ENCODE measurements around the gene NPAT. TPM values are rescaled to one million over a fixed set of nuclear protein-coding genes. Genes with fewer than 3 reads are reported as not detected.

NPAT gene
- total and polyA plus RNA-seq, 9 of the 15 experiments (the other 6 are each of a cell fraction or from before 2014, with no cell fraction given), result 8.8 to 30.0 (median 22.1) TPM

DNA sequence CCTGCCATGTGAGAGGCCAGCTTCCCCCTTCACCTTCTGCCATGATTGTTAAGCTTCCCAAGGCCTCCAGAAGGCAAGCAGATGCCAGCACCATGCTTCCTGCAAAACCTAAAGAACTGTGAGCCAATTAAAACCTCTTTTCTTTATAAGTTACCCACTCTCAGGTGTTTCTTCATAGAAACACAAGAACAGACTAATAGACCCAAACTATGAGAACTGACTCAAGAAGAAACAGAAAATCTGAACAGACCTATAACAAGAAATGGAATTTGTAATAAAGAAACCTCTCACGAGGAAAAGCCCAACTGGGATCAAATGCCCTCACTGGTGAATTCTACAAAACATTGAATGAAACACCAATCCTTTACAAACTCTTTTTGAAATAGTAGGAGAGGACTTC, 12.0 kb downstream of the NPAT start:
- H3K79me2 ChIP-seq (ENCODE audit: control insufficient read depth, insufficient read depth, low read length), result peaks cover 91% of the 10 kb centered on the region
- DNase-seq (ENCODE audit: extremely low read depth in 1 of 4, low spot score in 3 of 4) (no peak), ATAC-seq (no peak), FAIRE-seq (no peak)
- peaks cover 0 to 5% of the 10 kb centered on the region in 2 experiments; a peak in 1 of 5 replicates for H3K4me1 ChIP-seq (replicated peaks in 1 of 2; ENCODE audit: control insufficient read depth in 2 of 2, insufficient read depth in 2 of 2, low read length in 2 of 2)
- H3K9ac ChIP-seq (ENCODE audit: insufficient read depth in 1 of 2, low read depth in 2 of 2, low read length in 2 of 2), result no peak overlapping the region
- intact Hi-C loops (cut with micrococcal nuclease) (no loop called here), in situ Hi-C loops (cut with MboI) (no loop called here)
- peaks cover 80% of the 10 kb centered on the region for H3K36me3 ChIP-seq (ENCODE audit: control insufficient read depth, insufficient read depth, low read length)
- no peak overlapping the region for H3K4me3 ChIP-seq
- no peak overlapping the region for H2AFZ ChIP-seq (ENCODE audit: low read depth, low read length)
- TF ChIP-seq KDM1A (IDR thresholded peaks at IDR 0.05) (no peak), KDM4B (IDR thresholded peaks at IDR 0.05; ENCODE audit: borderline replicate concordance in 2 of 2, low read depth in 1 of 2) (no peak), SMARCA4 (IDR thresholded peaks at IDR 0.05) (no peak), RAD51 (IDR thresholded peaks at IDR 0.05; ENCODE audit: borderline replicate concordance, low read depth) (no peak), ETV1 (tag; conservative IDR thresholded peaks at IDR 0.05; ENCODE audit: low read depth) (no peak), SP2 (IDR thresholded peaks at IDR 0.05; ENCODE audit: extremely low read depth, low read depth, low read length, poor library complexity, severe bottlenecking) (no peak), KDM2B (CRISPR knock-in tag; IDR thresholded peaks at IDR 0.05) (no peak)
- TF ChIP-seq, protein P1, sequence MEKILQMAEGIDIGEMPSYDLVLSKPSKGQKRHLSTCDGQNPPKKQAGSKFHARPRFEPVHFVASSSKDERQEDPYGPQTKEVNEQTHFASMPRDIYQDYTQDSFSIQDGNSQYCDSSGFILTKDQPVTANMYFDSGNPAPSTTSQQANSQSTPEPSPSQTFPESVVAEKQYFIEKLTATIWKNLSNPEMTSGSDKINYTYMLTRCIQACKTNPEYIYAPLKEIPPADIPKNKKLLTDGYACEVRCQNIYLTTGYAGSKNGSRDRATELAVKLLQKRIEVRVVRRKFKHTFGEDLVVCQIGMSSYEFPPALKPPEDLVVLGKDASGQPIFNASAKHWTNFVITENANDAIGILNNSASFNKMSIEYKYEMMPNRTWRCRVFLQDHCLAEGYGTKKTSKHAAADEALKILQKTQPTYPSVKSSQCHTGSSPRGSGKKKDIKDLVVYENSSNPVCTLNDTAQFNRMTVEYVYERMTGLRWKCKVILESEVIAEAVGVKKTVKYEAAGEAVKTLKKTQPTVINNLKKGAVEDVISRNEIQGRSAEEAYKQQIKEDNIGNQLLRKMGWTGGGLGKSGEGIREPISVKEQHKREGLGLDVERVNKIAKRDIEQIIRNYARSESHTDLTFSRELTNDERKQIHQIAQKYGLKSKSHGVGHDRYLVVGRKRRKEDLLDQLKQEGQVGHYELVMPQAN (IDR thresholded peaks at IDR 0.05; ENCODE audit: borderline replicate concordance), result no peak
- TF ChIP-seq, protein P2, sequence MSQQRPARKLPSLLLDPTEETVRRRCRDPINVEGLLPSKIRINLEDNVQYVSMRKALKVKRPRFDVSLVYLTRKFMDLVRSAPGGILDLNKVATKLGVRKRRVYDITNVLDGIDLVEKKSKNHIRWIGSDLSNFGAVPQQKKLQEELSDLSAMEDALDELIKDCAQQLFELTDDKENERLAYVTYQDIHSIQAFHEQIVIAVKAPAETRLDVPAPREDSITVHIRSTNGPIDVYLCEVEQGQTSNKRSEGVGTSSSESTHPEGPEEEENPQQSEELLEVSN (IDR thresholded peaks at IDR 0.05; ENCODE audit: borderline replicate concordance in 1 of 2, extremely low read depth in 1 of 2, insufficient read depth in 1 of 2, insufficient read length in 1 of 2, low read depth in 1 of 2, low read length in 1 of 2, poor library complexity in 1 of 2, severe bottlenecking in 1 of 2), result no peak
- TF ChIP-seq, protein P3, sequence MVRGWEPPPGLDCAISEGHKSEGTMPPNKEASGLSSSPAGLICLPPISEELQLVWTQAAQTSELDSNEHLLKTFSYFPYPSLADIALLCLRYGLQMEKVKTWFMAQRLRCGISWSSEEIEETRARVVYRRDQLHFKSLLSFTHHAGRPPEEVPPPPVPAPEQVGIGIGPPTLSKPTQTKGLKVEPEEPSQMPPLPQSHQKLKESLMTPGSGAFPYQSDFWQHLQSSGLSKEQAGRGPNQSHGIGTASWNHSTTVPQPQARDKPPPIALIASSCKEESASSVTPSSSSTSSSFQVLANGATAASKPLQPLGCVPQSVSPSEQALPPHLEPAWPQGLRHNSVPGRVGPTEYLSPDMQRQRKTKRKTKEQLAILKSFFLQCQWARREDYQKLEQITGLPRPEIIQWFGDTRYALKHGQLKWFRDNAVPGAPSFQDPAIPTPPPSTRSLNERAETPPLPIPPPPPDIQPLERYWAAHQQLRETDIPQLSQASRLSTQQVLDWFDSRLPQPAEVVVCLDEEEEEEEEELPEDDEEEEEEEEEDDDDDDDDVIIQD (CRISPR knock-in tag; IDR thresholded peaks at IDR 0.05), result no peak
- TF ChIP-seq, protein P4, sequence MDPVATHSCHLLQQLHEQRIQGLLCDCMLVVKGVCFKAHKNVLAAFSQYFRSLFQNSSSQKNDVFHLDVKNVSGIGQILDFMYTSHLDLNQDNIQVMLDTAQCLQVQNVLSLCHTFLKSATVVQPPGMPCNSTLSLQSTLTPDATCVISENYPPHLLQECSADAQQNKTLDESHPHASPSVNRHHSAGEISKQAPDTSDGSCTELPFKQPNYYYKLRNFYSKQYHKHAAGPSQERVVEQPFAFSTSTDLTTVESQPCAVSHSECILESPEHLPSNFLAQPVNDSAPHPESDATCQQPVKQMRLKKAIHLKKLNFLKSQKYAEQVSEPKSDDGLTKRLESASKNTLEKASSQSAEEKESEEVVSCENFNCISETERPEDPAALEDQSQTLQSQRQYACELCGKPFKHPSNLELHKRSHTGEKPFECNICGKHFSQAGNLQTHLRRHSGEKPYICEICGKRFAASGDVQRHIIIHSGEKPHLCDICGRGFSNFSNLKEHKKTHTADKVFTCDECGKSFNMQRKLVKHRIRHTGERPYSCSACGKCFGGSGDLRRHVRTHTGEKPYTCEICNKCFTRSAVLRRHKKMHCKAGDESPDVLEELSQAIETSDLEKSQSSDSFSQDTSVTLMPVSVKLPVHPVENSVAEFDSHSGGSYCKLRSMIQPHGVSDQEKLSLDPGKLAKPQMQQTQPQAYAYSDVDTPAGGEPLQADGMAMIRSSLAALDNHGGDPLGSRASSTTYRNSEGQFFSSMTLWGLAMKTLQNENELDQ (CRISPR knock-in tag; IDR thresholded peaks at IDR 0.05; ENCODE audit: borderline replicate concordance), result no peak
- ChIA-PET POLR2A (interaction anchor here (0.7 kb wide), 1 partner anchor 9 kb away, joined by 3 read pairs; no protein-coding TSS in a partner anchor), CTCF (ENCODE audit: low intra/inter-chr PET ratio) (no interaction called here)
- no peak overlapping the region for H3K27ac ChIP-seq (ENCODE audit: extremely low read depth, low read depth, low read length)
- no peaks in the 10 kb centered on the region; the same call in 1 of the 2 replicates for H4K20me1 ChIP-seq (replicated peaks; ENCODE audit: control insufficient read depth, insufficient read depth, low read length)
- 86% methylated on average over 1 of the region's 1 CpG for WGBS (ENCODE audit: insufficient coverage, low coverage, missing lambda C conversion rate)
- BruUV-seq (replicated peaks), result no TSS peak
- peaks cover 3% of the 10 kb centered on the region for H3K9me1 ChIP-seq (ENCODE audit: control insufficient read depth, insufficient read depth, low read length)
- H3K9me3 ChIP-seq (replicated peaks; ENCODE audit: control insufficient read depth, insufficient read depth, low read depth, low read length), result peaks cover 25% of the 10 kb centered on the region
- no peaks in the 10 kb centered on the region for H3K27me3 ChIP-seq (ENCODE audit: control insufficient read depth in 2 of 2, insufficient read depth in 2 of 2, low read length in 2 of 2)
- H3K4me2 ChIP-seq (ENCODE audit: insufficient read depth, low read length), result no peak overlapping the region

Measured in K562 (cell line).